Measurements from ENCODE around the gene TRMT61A.

Gene TRMT61A

DNA sequence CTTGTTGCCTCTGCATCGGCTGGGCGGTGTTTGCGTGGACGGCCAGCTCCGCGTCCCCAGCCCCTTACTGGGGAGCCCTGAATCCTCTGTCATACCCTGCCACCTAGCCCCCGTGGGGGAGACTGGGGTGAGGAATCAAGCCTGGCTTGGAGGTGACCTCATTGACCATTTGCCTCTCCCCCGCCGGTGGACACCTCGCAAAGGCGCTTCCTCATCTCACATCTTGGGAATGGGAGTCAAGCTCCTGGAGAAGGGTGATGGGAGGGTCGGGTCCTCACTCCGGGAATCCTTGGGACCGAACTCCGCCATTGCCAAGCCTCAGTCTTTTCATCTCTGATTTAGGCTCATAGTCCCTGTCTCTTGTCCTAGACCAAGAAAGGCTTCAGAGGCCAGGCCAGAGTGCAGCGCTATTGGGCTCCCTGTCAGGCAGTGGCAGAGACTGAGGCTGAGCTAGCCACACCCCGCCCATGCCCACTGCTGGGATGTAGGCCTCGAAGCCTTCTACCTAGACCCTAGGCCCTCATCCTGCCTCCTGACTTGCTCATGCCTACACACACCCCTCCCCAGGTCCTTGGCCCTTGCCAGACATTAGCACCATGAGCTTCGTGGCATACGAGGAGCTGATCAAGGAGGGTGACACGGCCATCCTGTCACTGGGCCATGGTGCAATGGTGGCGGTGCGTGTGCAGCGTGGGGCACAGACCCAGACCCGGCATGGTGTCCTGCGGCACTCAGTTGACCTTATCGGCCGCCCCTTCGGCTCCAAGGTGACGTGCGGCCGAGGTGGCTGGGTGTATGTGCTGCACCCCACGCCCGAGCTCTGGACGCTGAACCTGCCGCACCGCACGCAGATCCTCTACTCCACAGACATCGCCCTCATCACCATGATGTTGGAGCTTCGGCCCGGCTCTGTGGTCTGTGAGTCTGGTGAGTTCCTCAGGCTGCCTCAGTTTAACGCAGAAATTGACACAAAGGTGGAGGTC, 678 bp downstream of the TRMT61A start:
- no peak for DNase-seq (ENCODE audit: low read depth)
- peak overlapping the region; percentile 95 for H3K4me3 ChIP-seq (ENCODE audit: low read length)
- TF ChIP-seq, protein P1, sequence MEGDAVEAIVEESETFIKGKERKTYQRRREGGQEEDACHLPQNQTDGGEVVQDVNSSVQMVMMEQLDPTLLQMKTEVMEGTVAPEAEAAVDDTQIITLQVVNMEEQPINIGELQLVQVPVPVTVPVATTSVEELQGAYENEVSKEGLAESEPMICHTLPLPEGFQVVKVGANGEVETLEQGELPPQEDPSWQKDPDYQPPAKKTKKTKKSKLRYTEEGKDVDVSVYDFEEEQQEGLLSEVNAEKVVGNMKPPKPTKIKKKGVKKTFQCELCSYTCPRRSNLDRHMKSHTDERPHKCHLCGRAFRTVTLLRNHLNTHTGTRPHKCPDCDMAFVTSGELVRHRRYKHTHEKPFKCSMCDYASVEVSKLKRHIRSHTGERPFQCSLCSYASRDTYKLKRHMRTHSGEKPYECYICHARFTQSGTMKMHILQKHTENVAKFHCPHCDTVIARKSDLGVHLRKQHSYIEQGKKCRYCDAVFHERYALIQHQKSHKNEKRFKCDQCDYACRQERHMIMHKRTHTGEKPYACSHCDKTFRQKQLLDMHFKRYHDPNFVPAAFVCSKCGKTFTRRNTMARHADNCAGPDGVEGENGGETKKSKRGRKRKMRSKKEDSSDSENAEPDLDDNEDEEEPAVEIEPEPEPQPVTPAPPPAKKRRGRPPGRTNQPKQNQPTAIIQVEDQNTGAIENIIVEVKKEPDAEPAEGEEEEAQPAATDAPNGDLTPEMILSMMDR (IDR thresholded peaks at IDR 0.05; ENCODE audit: insufficient read depth, low read depth, low read length, missing control alignments): no peak

DNA sequence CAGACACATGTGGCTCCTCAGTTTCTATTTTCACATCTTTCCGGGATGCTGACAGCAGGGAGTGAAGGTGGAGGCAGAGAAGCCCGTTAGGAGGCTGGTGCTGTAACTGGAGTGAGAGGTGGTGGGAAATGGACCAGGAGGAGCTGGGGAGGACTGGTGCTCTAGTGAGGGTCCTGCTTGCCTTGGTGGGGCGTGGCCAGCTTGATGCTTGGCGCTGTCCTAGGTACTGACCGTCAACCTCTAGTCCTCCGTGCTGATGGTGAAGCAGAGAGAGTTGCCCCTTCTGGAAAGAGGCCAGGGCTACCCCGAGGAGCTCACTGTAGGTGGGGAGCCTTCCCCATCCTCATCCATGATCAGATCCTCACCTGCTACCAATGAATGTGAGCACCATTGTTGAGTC, 1.4 kb downstream of the TRMT61A start:
- DNase-seq (ENCODE audit: low read depth): peak; percentile 34
- peak overlapping the region; percentile 95 for H3K4me3 ChIP-seq (ENCODE audit: low read length)

DNA sequence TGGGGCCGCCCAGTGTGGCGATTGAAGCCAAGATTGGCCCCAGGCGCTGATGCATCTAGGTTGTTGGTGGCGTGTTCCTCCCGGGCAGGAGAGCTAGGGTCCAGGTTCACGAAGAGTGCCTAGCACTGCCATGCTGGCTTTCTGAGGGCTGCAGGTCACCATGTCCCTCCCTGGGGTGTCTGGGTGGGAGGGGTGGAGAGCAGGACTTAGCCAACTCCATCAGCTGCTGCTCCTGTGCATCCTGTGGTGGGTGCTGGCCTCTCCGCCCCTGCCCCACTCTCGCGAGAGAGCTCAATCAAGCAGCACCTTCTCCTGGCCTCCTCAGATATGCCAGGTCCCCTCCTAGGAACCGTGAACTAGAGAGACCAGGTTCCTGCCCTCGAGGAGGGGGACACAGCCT, 1.8 kb downstream of the TRMT61A start:
- H3K4me3 ChIP-seq (ENCODE audit: low read length): no peak overlapping the region
- TF ChIP-seq, protein P1 (IDR thresholded peaks at IDR 0.05; ENCODE audit: insufficient read depth, low read depth, low read length, missing control alignments): no peak
- no peak for DNase-seq (ENCODE audit: low read depth)

More for the DNA sequence above, 1.4 kb downstream of the TRMT61A start:
- TF ChIP-seq, protein P1 (IDR thresholded peaks at IDR 0.05; ENCODE audit: insufficient read depth, low read depth, low read length, missing control alignments): no peak

DNA sequence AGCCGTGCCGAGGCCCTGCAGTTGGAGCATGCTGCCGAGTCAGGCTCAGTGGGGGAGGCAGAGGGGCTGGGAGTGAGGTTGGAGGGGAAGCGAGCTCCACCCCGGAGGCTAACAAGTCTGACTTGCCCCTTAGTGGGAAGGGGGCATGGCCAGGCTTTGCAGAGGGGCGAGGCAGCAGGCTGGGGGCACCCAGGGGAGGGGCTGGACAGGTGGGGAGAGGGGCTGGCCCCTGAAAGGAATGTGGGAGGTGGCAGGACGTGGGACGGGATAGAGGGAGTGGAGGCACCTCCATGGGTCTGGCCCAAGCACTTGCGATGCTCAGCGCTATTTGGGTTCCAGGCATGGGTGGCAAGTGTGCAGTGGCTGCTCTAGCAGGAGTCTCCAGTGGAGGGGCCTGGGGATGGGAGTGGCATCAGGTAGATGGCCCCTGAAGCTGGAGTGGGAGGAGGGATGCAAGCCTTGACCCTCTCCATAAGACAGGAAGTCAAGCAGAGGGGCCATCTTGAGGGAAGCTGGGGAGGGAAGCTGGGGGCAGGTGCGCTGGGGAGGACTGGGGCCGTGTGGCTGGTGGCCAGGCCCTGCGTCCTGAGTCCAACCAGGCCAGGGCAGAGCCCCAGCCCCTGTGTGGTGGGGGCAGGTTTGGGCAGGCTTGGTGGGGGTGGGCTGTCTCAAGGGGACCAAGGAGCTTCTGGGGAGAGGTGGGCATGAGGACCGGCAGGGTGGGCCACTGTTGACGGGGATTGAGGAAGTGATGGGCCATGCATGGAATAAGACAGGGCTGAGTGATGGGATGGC, 2.6 kb downstream of the TRMT61A start:
- TF ChIP-seq, protein P1 (IDR thresholded peaks at IDR 0.05; ENCODE audit: insufficient read depth, low read depth, low read length, missing control alignments): no peak
- DNase-seq (ENCODE audit: low read depth): no peak
- H3K4me3 ChIP-seq (ENCODE audit: low read length): no peak overlapping the region

DNA sequence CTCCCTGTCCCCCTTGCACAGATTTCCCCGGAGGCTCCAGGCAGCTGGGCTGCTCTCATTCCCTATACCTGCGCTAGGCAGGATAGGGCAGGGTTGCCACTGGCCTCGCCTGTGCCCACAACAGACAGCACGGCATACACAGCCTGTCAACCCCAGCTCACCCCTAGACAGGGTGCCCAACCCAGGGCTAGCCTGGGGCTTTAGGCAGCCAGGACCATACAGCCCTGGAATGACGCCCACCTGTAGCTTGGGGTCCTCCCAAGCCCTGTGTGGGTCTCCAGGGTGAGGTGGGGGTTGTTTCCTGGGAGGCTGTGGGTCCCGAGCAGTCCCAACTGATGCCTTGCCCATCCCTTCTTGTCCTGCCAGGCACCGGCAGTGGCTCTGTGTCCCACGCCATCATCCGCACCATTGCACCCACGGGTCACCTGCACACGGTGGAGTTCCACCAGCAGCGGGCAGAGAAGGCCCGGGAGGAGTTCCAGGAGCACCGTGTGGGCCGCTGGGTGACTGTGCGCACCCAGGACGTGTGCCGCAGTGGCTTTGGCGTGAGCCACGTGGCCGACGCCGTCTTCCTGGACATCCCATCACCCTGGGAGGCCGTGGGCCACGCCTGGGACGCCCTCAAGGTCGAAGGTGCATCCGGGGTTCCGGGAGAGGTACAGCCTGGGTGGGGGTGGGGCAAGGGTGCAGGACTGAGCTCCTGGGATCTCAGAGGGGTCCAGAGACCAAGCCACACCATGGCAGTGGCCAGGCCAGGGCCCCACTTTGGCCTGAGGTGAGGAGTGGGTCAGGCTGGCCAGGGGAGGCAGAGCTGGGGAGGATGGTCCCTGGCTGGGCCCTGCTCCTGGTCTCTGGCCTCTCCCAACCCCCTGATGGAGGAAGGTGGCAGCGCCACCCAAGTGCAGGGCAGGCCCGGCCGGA, 3.5 kb downstream of the TRMT61A start:
- DNase-seq (ENCODE audit: low read depth): no peak
- H3K4me3 ChIP-seq (ENCODE audit: low read length): no peak overlapping the region
- TF ChIP-seq, protein P1 (IDR thresholded peaks at IDR 0.05; ENCODE audit: insufficient read depth, low read depth, low read length, missing control alignments): no peak

Data from epithelial cell of esophagus (primary cell).